Lower leg skin (tissue), 3 donors: ENCODE measurements around the gene FOLR3.

Experiments used
- POLR2A ChIP-seq, 2 donors: fragments of 450-650 bp; IDR thresholded peaks; one replicate each; pipeline ENCODE4 v1.6.1; 2016 to 2017; ENCODE audit warnings: antibody characterized with exemption in 2 of 2, mild to moderate bottlenecking in 1 of 2, moderate library complexity in 1 of 2
- TF ChIP-seq, protein P1 (sequence below), 3 donors: fragments of 450-650 bp; IDR thresholded peaks; one replicate each; pipeline ENCODE4 v1.5.1; 2016; ENCODE audit warnings: antibody characterized with exemption in 3 of 3, mild to moderate bottlenecking in 3 of 3, moderate library complexity in 2 of 3

DNA sequence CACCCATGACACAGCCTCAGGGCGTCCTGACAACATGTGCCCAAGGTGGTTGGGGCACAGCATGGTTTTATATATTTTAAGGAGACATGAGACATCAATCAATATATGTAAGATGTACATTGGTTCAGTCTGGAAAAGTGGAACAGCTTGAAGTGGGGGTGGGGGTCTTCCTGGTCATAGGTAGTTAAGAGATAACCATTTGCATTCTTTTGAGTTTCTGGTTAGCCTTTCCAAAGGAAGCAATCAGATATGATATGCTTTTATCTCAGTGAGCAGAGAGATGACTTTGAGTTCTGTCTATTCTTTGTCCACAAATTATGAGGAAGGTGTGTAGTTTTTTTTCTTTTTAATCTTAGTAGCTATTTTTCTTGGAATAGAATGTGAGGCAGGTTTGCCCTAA, 12.9 kb upstream of the FOLR3 start:
- TF ChIP-seq, protein P1, sequence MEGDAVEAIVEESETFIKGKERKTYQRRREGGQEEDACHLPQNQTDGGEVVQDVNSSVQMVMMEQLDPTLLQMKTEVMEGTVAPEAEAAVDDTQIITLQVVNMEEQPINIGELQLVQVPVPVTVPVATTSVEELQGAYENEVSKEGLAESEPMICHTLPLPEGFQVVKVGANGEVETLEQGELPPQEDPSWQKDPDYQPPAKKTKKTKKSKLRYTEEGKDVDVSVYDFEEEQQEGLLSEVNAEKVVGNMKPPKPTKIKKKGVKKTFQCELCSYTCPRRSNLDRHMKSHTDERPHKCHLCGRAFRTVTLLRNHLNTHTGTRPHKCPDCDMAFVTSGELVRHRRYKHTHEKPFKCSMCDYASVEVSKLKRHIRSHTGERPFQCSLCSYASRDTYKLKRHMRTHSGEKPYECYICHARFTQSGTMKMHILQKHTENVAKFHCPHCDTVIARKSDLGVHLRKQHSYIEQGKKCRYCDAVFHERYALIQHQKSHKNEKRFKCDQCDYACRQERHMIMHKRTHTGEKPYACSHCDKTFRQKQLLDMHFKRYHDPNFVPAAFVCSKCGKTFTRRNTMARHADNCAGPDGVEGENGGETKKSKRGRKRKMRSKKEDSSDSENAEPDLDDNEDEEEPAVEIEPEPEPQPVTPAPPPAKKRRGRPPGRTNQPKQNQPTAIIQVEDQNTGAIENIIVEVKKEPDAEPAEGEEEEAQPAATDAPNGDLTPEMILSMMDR (IDR thresholded peaks at IDR 0.05) = no peak
- no peak for TF ChIP-seq POLR2A (IDR thresholded peaks at IDR 0.05)
